COLO668 (cell line): ENCODE results near the gene B3GNT8.
"Not testable (repeated sequence)": the region's sequence is repeated elsewhere in the genome, so short reads cannot be mapped to it uniquely, and the experiment has no call there.

ENCODE experiments used
- DNase-seq: peaks from one replicate; lab custom pipeline; 2025; ENCODE audit not compliant: unreplicated experiment; lab: John Stamatoyannopoulos, UW

Gene B3GNT8

GRCh38 chr19:41437944-41438574, 10.9 kb upstream of the B3GNT8 start:
- DNase-seq, result no peak

DNA sequence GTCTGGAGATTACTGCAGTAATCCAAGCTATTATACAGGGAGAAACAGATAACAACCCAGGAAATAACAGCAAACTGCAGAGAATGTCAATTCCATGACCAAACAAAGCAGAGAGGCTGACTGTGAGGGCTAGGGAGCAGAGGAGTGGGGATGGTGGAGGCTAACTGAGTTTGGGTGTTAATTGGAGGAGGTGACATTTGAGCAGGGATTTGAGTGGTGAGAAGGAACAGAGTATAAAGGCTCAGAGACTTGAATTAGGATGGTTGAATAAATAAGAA, 9.4 kb upstream of the B3GNT8 start:
- DNase-seq, result no peak

GRCh38 chr19:41435936-41436673, 8.9 kb upstream of the B3GNT8 start:
- DNase-seq, result no peak

GRCh38 chr19:41435376-41435775, 8.2 kb upstream of the B3GNT8 start:
- DNase-seq, result not testable (repeated sequence)

DNA sequence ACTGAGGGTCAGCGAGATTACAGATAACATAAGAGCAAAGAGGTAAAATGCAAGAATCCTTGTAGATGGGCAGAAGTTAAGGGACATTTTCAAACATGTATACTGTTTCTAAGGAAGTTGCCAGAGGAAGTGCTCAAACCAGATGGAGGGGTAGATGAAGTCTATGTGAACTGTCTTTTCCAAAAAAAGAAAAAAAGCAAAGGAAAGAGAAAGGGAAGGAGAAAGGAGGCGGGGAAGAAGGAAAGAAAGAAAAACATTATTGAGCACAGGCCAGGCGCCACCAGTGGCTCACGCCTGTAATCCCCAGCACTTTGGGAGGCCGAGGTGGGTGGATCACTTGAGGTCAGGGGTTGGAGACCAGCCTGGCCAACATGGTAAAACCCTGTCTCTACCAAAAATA, 7.3 kb upstream of the B3GNT8 start:
- DNase-seq, result no peak

GRCh38 chr19:41433171-41433570, 6.0 kb upstream of the B3GNT8 start:
- no peak for DNase-seq

- peak; percentile 3 for DNase-seq
These were observed 4.5 kb upstream of the B3GNT8 start for GRCh38 chr19:41431426-41432386.

DNA sequence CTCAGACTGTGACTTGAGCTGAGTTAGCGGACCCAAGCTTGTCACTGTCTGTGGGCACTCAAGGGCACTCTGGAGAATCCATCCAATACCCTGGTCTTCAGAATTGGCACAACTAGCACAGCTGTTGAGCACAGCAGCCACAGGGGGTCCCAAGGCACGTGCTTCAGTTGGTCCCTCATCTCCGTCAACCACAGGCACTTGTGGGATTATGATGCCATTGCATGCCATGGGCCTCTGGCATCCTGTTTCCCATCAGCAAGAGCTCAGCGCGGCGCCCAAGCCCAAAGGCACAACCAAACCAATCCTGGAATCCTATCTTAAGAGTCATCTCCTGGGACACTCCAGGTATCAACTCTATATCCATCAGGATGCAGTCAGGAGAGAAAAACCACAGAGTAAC, 3.7 kb upstream of the B3GNT8 start:
- no peak for DNase-seq

DNA sequence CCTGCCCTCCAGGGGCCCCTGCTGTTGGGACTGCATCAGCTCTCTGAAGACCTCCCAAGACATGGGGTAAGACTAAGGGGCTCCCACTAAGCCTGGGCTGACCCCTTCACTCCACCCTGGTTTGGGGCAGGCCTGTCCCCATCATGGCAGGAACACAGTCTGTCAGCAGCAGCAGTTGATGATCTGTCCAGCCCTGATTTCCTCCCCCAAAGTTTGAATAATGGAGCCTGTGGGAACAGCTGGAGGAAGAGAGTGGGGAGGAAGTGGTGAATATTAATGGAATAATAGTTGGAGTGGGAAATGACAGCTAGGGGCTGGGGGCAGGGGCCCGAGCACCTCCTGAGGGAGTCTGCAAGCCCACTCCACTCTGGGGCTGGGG, 1.3 kb upstream of the B3GNT8 start:
- no peak for DNase-seq

- DNase-seq, result peak; percentile 54
These were observed 690 bp upstream of the B3GNT8 start for GRCh38 chr19:41427647-41428480.

DNA sequence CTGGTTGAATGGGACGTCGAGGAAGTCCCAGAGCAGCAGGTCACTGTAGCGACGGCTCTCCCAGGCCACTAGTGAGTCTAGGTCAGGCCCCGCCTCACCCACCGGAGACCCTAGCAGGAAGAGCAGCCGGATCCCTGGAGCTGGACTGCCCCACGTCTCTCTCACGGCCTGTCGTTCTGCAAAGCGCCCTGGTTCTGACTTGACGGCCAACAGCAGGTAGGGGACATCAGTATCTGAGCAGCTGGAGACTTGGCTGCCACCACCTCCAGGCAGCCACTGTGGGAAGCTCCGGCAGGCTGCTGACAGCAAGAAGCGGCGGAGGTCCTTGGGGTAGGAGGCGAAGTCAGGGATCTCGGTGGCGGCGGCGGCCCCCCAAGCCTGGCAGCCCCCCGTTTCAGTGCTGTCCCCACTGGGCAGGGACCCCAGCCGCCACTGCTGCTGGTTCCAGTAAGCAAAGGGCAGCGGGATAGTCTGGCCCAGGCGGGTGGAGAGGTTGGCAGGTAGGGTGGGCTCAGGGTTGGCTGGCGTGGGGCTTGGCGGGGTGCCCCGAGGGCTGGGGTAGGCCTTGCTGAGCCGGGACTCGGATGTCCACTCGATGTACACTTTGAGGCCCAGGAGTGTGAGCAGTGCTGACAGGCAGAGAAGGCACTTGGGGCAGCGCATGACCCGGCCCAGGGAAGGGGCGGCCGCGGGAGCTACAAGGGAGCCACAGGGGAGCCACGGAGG, 895 bp downstream of the B3GNT8 start:
- no peak for DNase-seq

DNA sequence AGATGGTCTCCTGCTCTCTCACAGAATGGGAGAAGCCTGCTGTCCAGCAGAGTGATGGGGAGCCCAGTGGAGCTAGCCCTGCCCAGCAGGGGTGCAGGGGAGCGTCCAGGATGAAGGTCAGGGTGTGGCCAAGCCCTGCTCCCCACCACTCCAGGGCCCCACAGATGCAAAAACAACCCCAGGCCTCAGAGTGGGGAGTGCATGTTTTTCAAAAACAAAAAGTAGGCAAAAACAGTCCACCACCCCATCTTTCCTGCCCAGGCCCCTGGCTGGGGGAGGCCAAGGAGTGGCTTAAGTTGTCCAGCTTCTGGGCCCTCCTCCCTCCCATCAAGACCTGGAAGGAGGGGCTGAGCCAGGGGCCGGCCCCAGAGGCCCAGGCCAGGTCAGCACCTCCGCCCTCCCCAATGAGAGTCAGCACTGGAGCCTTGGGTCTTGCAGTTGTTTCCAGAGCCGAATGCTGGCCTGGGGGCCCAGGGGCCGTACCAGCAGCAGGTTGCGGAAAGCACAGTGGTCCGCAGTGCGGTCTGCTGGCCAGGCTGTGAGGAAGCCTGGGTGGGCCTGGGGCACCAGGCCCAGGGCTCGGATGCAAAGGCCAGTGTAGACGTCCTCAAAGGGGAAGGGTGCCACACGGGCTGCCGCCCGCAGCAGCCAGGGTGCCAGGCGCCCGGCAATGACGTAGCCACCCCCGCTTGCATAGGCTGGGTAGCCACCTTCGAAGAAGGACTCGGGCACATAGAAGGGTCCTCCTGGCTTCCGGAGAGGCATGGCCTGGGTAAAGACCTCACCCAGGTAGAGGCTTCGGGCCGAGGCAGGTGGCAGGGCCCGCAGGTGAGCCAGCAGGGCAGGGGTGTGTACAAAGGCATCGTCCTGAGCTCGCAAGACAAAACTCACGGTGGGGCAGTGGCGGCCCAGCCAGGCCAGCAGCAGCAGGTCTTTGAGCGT, 1.7 kb downstream of the B3GNT8 start:
- DNase-seq, result no peak

GRCh38 chr19:41424335-41425173, 2.6 kb downstream of the B3GNT8 start:
- DNase-seq, result no peak

GRCh38 chr19:41422955-41423354, 4.2 kb downstream of the B3GNT8 start:
- no peak for DNase-seq

GRCh38 chr19:41422456-41422855, 4.7 kb downstream of the B3GNT8 start:
- DNase-seq, result no peak

DNA sequence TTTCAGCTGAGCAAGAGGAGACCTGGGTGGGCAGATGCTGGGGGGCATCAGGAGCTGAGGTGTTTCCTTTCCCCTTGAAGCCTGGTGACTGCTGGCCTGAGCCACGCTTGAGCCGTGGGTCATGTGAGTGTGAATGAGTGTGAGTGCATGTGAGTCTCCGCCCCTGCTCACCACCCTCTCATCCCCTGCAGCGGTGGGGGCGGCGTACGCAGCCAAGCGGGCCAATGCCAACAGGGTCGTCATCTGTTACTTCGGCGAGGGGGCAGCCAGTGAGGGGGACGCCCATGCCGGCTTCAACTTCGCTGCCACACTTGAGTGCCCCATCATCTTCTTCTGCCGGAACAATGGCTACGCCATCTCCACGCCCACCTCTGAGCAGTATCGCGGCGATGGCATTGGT, 5.2 kb downstream of the B3GNT8 start:
- DNase-seq, result no peak

DNA sequence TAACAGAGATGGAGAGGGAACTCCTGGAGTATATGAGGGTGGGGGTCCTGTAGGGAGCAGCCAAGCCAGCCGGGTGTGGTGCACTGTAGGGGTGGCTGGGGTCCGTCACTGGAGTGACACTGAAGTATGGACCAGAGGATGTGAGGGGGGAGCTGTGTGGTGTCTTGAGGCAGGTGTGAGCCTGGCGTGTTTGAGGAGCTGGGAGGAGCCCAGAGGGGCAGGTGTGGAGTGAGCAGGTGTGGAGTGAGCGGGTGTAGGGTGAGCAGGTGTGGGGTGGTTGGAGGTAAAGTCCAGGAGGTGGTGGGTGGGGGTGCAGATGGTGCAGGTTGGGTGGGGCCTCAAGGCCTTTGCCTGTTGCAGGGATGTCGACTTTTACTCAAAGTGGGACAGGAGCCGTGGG, 5.9 kb downstream of the B3GNT8 start:
- DNase-seq, result peak; percentile 91

GRCh38 chr19:41420101-41420880, 6.9 kb downstream of the B3GNT8 start:
- no peak for DNase-seq
